ENCODE data around the gene POM121L2.
"Not testable (repeated sequence)": the region's sequence is repeated elsewhere in the genome, so short reads cannot be mapped to it uniquely, and the experiment has no call there.

The POM121L2 gene

GRCh38 chr6:27273783-27274182 is 38.3 kb downstream of the POM121L2 start:
- no peak for DNase-seq (ENCODE audit: low spot score)
- TF ChIP-seq CTCF (IDR thresholded peaks at IDR 0.05; ENCODE audit: extremely low read depth, missing control alignments): no peak

GRCh38 chr6:27268803-27269202 is 43.3 kb downstream of the POM121L2 start:
- DNase-seq (ENCODE audit: low spot score): no peak
- no peak for TF ChIP-seq CTCF (IDR thresholded peaks at IDR 0.05; ENCODE audit: extremely low read depth, missing control alignments)

GRCh38 chr6:27267857-27268434 is 44.1 kb downstream of the POM121L2 start:
- TF ChIP-seq CTCF (IDR thresholded peaks at IDR 0.05; ENCODE audit: extremely low read depth, missing control alignments): no peak
- DNase-seq (ENCODE audit: low spot score): no peak

- not testable (repeated sequence) for DNase-seq (ENCODE audit: low spot score)
Observed at GRCh38 chr6:27267003-27267402, 45.1 kb downstream of the POM121L2 start.

- DNase-seq (ENCODE audit: low spot score): no peak
- TF ChIP-seq CTCF (IDR thresholded peaks at IDR 0.05; ENCODE audit: extremely low read depth, missing control alignments): no peak
Observed at GRCh38 chr6:27263886-27264285, 48.2 kb downstream of the POM121L2 start.

GRCh38 chr6:27260836-27261375 is 51.2 kb downstream of the POM121L2 start:
- TF ChIP-seq CTCF (IDR thresholded peaks at IDR 0.05; ENCODE audit: extremely low read depth, missing control alignments): no peak
- no peak for DNase-seq (ENCODE audit: low spot score)

GRCh38 chr6:27260369-27260768 is 51.7 kb downstream of the POM121L2 start:
- no peak for TF ChIP-seq CTCF (IDR thresholded peaks at IDR 0.05; ENCODE audit: extremely low read depth, missing control alignments)

More at GRCh38 chr6:27260369-27260768, 51.7 kb downstream of the POM121L2 start:
- DNase-seq (ENCODE audit: low spot score): no peak
